CD4-positive, alpha-beta T cell treated with Interleukin-21 for 1 hour (primary cell): ENCODE data around the gene TP63.

Experiments used
- DNase-seq: peaks from one replicate; pipeline ENCODE4 v3.0.0-alpha.2; 2020

TP63 gene

GRCh38 chr3:189787191-189787590 lies 156.0 kb downstream of the TP63 start:
- DNase-seq = no peak

- DNase-seq = no peak
These were observed 156.4 kb downstream of the TP63 start for GRCh38 chr3:189787632-189788031.

- no peak for DNase-seq
These were observed 158.2 kb downstream of the TP63 start for GRCh38 chr3:189789432-189789831.

- DNase-seq = no peak
These were observed 159.5 kb downstream of the TP63 start for GRCh38 chr3:189790658-189791057.

- no peak for DNase-seq
These were observed 161.1 kb downstream of the TP63 start for GRCh38 chr3:189792046-189792929.

GRCh38 chr3:189794518-189794917 lies 163.3 kb downstream of the TP63 start:
- DNase-seq = no peak

- DNase-seq = no peak
These were observed 166.0 kb downstream of the TP63 start for GRCh38 chr3:189797103-189797750.

- DNase-seq = no peak
These were observed 168.2 kb downstream of the TP63 start for GRCh38 chr3:189799366-189799765.

- no peak for DNase-seq
These were observed 169.2 kb downstream of the TP63 start for GRCh38 chr3:189800436-189800835.

GRCh38 chr3:189803254-189803653 lies 172.1 kb downstream of the TP63 start:
- no peak for DNase-seq

- DNase-seq = no peak
These were observed 174.3 kb downstream of the TP63 start for GRCh38 chr3:189805375-189806067.

- DNase-seq = no peak
These were observed 175.2 kb downstream of the TP63 start for GRCh38 chr3:189806171-189806951.

- DNase-seq = no peak
These were observed 177.2 kb downstream of the TP63 start for GRCh38 chr3:189808246-189809007.

GRCh38 chr3:189809583-189809982 lies 178.4 kb downstream of the TP63 start:
- no peak for DNase-seq

- DNase-seq = no peak
These were observed 181.7 kb downstream of the TP63 start for GRCh38 chr3:189812806-189813465.

GRCh38 chr3:189813647-189814240 lies 182.6 kb downstream of the TP63 start:
- DNase-seq = no peak

- no peak for DNase-seq
These were observed 189.2 kb downstream of the TP63 start for GRCh38 chr3:189820365-189820720.

GRCh38 chr3:189821262-189821661 lies 190.1 kb downstream of the TP63 start:
- no peak for DNase-seq

- DNase-seq = no peak
These were observed 191.5 kb downstream of the TP63 start for GRCh38 chr3:189822726-189823125.

- no peak for DNase-seq
These were observed 193.6 kb downstream of the TP63 start for GRCh38 chr3:189824629-189825312.

- no peak for DNase-seq
These were observed 195.4 kb downstream of the TP63 start for GRCh38 chr3:189826566-189826965.
